ENCODE data around the gene NAA38. TPM values are rescaled to one million over a fixed set of nuclear protein-coding genes. Genes with fewer than 3 reads are reported as not detected.

The NAA38 gene
- total and polyA plus RNA-seq, 9 donors: 4.6 to 82.8 (median 54.6) TPM

GRCh38 chr17:7849130-7849750 is 8.1 kb downstream of the NAA38 start:
- peak; percentile 28 to 50 (median 48) for DNase-seq
- intact Hi-C loops (cut with DNase I): loop anchor here in 1 of 4 donors (10.0 kb wide), 1 partner anchor 306 kb away; the partner anchor contains the start of gene PER1
- WGBS, 3 donors: 70 to 75% (median 72%) methylated on average over 35 of the region's 35 CpGs
- no peak overlapping the region for H3K27ac ChIP-seq
- H3K9me3 ChIP-seq: no peaks in the 10 kb centered on the region
- no peak overlapping the region for H3K4me3 ChIP-seq
- peaks cover 5% of the 10 kb centered on the region for H3K4me1 ChIP-seq (ENCODE audit: insufficient read depth)
- no peaks in the 10 kb centered on the region for H3K27me3 ChIP-seq
- H3K36me3 ChIP-seq: no peaks in the 10 kb centered on the region
- TF ChIP-seq EP300 (IDR thresholded peaks at IDR 0.05) (no peak), POLR2A (IDR thresholded peaks at IDR 0.05) (no peak), CTCF (IDR thresholded peaks at IDR 0.05) (no peak)

DNA sequence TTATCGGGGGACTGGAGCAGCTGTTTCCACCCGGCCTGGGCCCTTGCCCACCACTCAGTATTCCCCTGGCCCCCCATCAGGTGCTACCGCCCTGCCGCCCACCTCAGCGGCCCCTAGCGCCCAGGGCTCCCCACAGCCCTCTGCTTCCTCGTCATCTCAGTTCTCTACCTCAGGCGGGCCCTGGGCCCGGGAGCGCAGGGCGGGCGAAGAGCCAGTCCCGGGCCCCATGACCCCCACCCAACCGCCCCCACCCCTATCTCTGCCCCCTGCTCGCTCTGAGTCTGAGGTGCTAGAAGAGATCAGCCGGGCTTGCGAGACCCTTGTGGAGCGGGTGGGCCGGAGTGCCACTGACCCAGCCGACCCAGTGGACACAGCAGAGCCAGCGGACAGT is 8.6 kb downstream of the NAA38 start:
- no peaks in the 10 kb centered on the region for H3K9me3 ChIP-seq
- H3K4me1 ChIP-seq (ENCODE audit: insufficient read depth): peaks cover 5% of the 10 kb centered on the region

GRCh38 chr17:7848131-7848579 is 9.2 kb downstream of the NAA38 start:
- Histone ChIP-seq H3K4me1 (ENCODE audit: insufficient read depth) (peaks cover 7% of the 10 kb centered on the region), H3K4me3 (no peak overlapping the region), H3K27ac (no peak overlapping the region), H3K27me3 (no peaks in the 10 kb centered on the region), H3K36me3 (no peaks in the 10 kb centered on the region), H3K9me3 (no peaks in the 10 kb centered on the region)
- intact Hi-C loops (cut with DNase I): loop anchor here in 1 of 4 donors (10.0 kb wide), 1 partner anchor 307 kb away; the partner anchor contains the start of gene PER1
- WGBS, 3 donors: 79 to 85% (median 81%) methylated on average over 20 of the region's 20 CpGs
- DNase-seq: peak in 2 of 5 donors; percentile 40 to 41
- TF ChIP-seq POLR2A (IDR thresholded peaks at IDR 0.05) (no peak), CTCF (IDR thresholded peaks at IDR 0.05) (no peak), EP300 (IDR thresholded peaks at IDR 0.05) (no peak)

More for the DNA sequence above, 8.6 kb downstream of the NAA38 start:
- TF ChIP-seq EP300 (IDR thresholded peaks at IDR 0.05) (no peak), POLR2A (IDR thresholded peaks at IDR 0.05) (no peak), CTCF (IDR thresholded peaks at IDR 0.05) (no peak)
- intact Hi-C loops (cut with DNase I): loop anchor here in 1 of 4 donors (10.0 kb wide), 1 partner anchor 306 kb away; the partner anchor contains the start of gene PER1
- no peaks in the 10 kb centered on the region for H3K27me3 ChIP-seq
- no peaks in the 10 kb centered on the region for H3K36me3 ChIP-seq
- no peak overlapping the region for H3K4me3 ChIP-seq
- no peak overlapping the region for H3K27ac ChIP-seq
- WGBS, 3 donors: 81 to 86% (median 86%) methylated on average over 21 of the region's 21 CpGs
- DNase-seq: peak in 1 of 5 donors; percentile 34

DNA sequence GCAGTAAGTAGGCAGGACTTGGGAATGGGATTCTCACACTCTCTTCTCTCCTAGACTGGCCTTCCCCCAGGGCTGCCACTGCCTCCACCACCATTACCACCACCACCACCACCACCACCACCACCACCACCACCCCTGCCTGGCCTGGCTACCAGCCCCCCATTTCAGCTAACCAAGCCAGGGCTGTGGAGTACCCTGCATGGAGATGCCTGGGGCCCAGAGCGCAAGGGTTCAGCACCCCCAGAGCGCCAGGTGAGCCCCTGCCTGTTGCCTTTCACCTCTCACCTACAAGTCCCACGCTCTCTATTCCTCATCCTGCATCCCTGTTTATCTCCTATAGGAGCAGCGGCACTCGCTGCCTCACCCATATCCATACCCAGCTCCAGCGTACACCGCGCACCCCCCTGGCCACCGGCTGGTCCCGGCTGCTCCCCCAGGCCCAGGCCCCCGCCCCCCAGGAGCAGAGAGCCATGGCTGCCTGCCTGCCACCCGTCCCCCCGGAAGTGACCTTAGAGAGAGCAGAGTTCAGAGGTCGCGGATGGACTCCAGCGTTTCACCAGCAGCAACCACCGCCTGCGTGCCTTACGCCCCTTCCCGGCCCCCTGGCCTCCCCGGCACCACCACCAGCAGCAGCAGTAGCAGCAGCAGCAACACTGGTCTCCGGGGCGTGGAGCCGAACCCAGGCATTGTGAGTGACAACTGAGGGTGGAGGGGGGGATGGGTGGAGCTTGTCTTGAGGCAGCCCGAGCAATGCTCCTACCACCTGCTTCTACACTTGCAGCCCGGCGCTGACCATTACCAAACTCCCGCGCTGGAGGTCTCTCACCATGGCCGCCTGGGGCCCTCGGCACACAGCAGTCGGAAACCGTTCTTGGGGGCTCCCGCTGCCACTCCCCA is 10.3 kb downstream of the NAA38 start:
- peak in 4 of 5 donors; percentile 49 to 56 (median 51) for DNase-seq
- Histone ChIP-seq H3K4me1 (ENCODE audit: insufficient read depth) (peaks cover 7% of the 10 kb centered on the region), H3K9me3 (no peaks in the 10 kb centered on the region), H3K27ac (no peak overlapping the region), H3K4me3 (no peak overlapping the region), H3K36me3 (no peaks in the 10 kb centered on the region), H3K27me3 (no peaks in the 10 kb centered on the region)
- TF ChIP-seq POLR2A (IDR thresholded peaks at IDR 0.05) (no peak), CTCF (IDR thresholded peaks at IDR 0.05) (no peak), EP300 (IDR thresholded peaks at IDR 0.05) (no peak)
- WGBS, 3 donors: 69 to 77% (median 77%) methylated on average over 33 to 34 of the region's 34 CpGs
- intact Hi-C loops (cut with DNase I): loop anchor here in 1 of 4 donors (10.0 kb wide), 1 partner anchor 308 kb away; the partner anchor contains the start of gene PER1

All from ovary (tissue), 9 donors.